ENCODE results near the gene HSF4.

HSF4 gene

GRCh38 chr16:67213197-67214019, 48.9 kb downstream of the HSF4 start:
- H3K27ac ChIP-seq, result no peak overlapping the region
- no peak for TF ChIP-seq CTCF (conservative IDR thresholded peaks at IDR 0.05)

- H3K27ac ChIP-seq, result no peak overlapping the region
- no peak for TF ChIP-seq CTCF (conservative IDR thresholded peaks at IDR 0.05)
Observed at GRCh38 chr16:67215706-67216105, 51.2 kb downstream of the HSF4 start.

- TF ChIP-seq CTCF (conservative IDR thresholded peaks at IDR 0.05), result no peak
- no peak overlapping the region for H3K27ac ChIP-seq
Observed at GRCh38 chr16:67216612-67217490, 52.3 kb downstream of the HSF4 start.
